NCI-H82 treated with DMSO at 0.1 percent for 48 hours (cell line): Measurements from ENCODE around the gene DCST2.

Source experiments
- DNase-seq: peaks from one replicate; lab custom pipeline; 2025; ENCODE audit not compliant: unreplicated experiment; lab: John Stamatoyannopoulos, UW

The DCST2 gene

GRCh38 chr1:155070158-155070621, 36.6 kb upstream of the DCST2 start:
- no peak for DNase-seq

DNA sequence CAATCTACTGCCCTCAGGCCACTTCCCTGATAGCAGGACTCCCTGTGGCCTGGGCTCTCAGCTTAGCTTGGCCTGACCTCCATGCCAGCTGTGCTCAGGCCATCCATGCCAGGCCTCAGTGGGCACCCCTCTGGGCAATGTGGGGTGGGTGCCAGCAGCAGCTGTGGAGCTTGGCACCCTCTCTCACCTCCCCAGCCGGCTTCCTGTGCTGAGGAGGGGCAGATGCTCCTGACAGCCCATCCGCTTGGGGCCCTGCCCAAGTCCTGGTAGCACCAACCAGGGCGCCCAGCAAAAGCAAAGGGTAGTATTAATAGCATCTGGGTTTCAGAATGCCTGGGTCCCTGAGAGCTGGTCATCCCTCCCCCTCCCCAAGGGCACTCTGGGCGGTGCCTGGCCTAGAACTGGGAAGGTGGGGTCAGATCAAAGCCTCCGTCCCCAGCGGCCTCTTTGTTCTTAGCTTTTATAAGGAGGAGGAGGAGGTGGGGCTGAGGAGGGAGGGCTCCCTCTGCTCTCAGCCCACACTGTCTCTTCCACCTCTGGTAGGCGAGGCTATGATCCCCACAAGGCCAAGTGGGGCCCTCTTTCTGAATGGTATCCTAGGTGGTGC, 36.1 kb upstream of the DCST2 start:
- DNase-seq = peak; percentile 39

- no peak for DNase-seq
These were observed 35.0 kb upstream of the DCST2 start for GRCh38 chr1:155068599-155068998.

DNA sequence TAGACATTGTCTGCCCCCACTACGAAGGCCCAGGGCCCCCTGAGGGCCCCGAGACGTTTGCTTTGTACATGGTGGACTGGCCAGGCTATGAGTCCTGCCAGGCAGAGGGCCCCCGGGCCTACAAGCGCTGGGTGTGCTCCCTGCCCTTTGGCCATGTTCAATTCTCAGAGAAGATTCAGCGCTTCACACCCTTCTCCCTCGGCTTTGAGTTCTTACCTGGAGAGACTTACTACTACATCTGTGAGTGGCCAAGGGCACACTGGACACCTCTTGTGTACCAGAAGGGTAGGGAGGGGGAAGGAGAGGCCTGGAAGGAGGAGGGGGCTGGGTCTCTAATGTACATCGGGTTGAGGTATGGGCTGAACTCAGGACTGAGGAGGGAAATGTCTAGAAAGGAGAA, 33.2 kb upstream of the DCST2 start:
- DNase-seq = no peak

DNA sequence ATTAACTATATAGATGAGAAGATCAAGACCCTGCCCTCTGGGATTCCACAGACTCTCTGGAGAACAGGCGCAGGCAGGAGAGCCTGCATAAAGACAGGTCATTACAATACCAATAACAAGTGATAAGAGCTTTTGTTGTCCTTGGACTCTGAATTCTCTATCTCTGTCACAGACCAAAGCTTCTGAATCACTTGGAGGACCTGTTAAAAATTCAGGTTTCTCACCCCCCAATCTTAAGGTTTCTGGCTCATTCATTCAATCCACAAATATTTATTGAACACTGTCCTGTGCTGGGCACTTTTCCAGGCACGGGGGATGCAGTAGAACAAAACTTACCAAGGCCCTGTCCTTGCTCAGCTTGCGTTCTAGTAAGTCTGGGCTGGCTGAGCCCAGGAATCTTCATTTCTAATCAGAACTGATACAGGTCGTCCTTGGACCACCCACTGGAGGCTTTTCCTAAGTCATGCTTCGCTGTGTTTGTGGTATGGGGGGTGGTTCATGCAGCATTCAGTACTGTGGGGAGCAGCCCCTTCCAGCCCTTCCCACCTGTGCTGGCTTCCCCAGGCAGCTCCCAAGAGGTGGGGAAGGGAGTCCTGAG, 31.4 kb upstream of the DCST2 start:
- DNase-seq = no peak

GRCh38 chr1:155064111-155064831, 30.7 kb upstream of the DCST2 start:
- no peak for DNase-seq

GRCh38 chr1:155063550-155064110, 30.0 kb upstream of the DCST2 start, which contains the start of gene EFNA4:
EFNA4 (plus strand) TSS chr1:155063740; CDS start chr1:155063824, 84 bp downstream.
- DNase-seq = peak; percentile 54

DNA sequence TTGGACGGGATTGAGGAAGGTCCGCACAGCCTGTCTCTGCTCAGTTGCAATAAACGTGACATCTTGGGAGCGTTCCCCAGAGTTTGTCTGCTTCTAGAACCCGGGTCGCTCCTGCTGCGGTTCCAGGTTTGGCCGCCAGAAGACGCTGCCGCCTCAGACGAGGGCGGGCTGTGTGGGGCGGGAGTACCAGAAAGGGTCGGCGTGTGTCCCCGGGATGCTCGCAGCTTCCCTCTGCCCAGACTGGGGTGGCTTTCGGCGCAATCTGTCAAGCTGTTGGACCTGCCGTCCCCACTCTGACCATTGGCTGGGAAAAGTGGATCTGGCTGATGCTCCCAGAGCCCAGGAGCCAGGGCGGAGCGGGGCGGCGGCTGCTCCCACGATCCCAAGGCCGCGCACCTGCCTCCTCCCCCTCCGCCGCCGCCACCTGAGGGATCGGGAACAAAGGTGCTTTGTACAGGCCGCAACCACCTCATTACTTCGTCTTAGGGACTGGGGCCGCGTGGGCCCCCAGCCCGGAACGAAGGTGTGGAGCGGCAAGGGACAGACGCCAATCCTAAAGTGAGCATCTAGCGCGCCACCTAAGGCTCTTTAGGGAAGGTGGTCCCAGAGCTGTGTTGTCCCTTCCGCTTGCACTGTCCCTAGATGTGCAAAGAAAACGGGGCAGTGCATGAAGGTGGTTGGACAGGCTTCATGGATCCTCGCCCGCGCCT, 29.3 kb upstream of the DCST2 start:
- peak; percentile 59 for DNase-seq

DNA sequence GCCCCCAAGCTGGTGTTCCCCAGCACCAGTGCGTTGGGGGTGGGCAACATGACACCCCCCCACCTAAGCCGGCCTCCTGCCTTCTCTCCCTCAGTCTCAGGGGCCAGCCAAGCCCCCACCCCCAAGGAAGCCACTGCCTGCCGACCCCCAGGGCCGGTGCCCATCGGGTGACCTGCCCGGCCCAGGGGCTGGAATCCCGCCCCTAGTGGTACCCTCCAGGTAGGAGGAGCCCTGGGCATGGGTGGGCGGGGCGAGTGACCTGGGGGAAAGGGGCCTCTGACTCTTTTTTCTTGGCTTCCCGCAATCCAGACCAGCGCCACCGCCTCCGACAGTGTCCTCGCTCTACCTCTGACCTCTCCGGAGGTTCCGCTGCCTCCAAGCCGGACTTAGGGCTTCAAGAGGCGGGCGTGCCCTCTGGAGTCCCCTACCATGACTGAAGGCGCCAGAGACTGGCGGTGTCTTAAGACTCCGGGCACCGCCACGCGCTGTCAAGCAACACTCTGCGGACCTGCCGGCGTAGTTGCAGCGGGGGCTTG, 28.6 kb upstream of the DCST2 start:
- no peak for DNase-seq

- peak; percentile 82 for DNase-seq
These were observed 28.0 kb upstream of the DCST2 start for GRCh38 chr1:155061381-155062150.

DNA sequence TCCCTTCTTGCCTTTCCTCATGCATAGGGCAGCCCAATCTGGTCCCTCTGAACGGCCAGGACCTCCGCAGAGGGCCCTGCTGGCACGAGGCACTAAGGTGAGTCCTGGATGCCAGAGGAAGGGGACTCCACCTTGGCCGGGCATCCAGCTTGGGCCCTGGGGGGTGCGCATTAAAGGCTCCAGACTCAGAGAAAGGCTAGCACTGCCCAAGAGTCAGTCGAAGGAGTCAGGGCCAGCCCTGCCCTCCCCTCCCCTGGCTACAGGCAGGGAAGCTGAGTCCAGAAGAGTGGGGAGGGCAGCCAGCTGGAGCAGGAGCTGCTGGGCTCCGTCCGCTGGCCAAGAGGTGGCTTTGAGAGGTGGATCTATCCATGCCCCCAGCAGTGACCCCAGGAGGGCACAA, 27.2 kb upstream of the DCST2 start:
- DNase-seq = no peak

GRCh38 chr1:155057788-155058211, 24.2 kb upstream of the DCST2 start:
- no peak for DNase-seq

DNA sequence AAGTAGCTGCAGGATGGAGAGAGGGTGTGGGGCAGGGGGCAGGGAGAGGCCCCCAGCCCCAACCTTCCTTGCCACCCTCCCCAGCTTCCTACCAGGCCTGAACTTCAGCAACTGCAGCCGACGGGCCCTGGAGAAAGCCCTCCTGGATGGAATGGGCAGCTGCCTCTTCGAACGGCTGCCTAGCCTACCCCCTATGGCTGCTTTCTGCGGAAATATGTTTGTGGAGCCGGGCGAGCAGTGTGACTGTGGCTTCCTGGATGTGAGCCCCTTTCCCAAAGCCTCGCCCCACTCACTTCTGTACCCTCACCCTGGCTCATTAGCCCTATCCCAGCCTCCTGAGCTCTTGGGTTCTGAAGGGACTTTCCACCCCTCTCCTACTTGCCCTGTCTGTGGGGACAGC, 23.5 kb upstream of the DCST2 start:
- no peak for DNase-seq

DNA sequence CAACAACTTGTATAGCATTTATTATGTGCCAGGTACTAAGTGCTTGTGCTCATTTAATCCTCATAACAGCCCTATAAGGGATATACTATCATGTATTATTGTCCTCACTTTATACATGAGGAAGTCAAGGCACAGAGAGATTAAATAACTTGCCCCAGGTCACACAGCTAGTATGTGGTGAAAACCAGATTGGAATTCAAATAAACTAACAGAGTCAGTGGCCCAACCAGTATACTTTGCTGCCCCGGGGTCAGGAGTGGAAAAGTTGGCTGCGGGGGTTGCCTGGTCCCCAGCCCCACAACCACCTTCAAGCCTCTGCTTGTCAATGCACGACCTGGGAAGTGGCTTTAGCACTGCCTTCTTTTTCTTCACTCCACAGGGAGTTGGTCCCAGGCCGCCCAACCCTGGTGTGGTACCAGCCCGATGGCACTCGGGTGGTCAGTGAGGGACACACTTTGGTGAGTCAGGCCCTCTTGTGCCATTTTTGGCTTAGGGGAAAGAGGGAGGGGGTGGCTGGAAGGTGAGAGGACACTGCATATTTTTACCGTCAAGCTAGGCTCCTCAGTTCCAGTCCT, 20.0 kb upstream of the DCST2 start:
- no peak for DNase-seq

DNA sequence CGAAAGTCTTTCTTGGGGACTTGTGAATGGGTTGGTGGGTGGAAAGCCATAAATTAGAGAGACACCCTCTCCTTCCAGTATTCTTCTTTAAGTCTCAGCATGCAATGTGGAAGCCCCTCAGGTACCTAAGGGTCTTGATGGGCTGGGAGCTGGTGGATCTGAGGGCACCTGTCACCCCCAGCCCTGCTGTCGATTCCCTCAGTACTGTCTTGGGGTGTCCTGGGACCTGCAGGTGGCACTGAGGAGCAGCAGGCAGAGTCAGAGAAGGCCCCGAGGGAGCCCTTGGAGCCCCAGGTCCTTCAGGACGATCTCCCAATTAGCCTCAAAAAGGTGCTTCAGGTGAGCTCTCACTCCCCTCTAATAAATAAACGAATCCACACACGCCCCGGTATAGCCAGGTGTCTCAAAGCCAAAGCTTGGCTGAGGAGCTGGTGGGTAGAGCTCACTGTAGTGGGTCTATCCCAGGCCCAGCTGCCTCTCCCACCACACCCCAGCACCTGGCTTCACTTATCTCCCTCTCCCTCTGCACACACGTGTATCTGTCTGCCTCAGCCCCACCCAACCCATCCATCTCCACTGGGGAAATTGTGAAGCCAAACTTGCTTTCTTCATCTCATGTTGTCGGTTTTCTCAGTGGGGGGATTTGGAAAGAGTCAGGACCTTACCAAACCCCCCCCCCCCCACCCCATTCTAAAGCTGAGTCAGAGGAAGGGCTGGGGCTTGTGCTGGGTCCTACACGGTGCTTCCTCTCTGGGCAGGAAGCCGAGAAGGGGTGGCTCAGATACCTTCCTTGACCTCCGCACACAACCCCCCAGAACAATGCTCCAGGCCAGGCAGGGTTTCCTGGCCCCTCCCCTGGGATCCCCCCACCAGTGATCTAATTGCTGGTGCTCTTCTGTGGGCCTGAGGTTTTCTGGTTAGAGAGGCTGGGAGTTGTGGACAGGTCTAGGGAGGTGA, 19.1 kb upstream of the DCST2 start:
- DNase-seq = no peak

DNA sequence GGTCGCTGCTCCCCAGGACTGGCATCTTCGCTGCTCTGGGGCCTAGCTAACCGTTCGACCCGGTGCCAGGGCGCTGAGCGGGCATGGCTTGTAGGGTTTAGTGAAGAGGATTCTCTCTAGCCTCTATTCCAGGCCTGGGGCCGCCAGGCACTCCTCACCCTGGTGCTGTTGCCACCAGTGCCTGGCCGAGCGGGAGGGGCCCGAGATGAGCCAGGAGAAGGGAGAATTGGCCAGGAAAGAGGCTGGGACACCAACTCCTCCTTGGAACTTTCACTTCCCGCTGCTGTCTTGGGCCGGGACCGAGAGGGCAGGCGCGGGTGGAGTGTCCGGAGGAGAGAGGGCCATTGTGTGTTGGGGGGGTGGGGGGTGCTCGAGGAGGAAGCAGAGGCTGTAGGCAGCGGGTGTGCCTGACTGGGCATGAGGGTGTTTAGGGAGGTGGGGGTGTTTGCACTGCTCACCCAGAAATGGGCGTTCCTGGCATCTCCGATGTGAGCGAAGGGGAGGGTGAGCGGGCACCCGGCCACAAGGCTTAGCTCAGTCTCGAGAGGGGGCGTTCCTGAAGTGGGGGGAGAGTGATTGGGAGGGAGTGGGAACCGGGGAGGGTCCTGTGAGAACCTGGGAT, 18.3 kb upstream of the DCST2 start:
- no peak for DNase-seq

DNA sequence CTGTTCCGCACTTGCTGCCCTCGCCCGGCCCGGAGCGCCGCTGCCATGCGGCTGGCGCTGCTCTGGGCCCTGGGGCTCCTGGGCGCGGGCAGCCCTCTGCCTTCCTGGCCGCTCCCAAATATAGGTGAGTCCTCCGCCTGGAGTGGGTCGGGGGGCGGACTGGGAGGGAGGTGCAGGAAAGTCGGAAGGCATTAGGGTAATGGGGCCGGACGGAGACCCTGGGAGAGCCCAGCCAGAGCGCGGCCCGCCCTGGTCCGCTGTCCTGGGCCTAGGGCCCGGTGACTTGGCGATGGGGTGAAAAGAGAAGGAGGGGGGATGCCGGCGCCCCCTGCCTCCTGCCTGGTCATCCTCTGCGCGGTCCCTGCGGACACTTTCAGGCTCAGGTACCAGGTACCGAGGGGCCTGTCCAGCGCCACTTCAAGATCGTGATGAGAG, 17.8 kb upstream of the DCST2 start:
- DNase-seq = no peak
